SU-DHL-6 (cell line): ENCODE results near the gene AMBP.

Experiments used
- CTCF ChIP-seq: fragments of 200-600 bp; sonication (generic); IDR thresholded peaks from one replicate; pipeline ENCODE4 v1.5.1; 2017; ENCODE audit warnings: antibody characterized with exemption, mild to moderate bottlenecking, low read length, moderate library complexity; ENCODE audit not compliant: insufficient read depth, poor library complexity, severe bottlenecking
- EZH2phosphoT487 ChIP-seq: fragments of 200-600 bp; sonication (generic), shearing (Covaris generic); conservative IDR thresholded peaks from 2 replicates; pipeline ENCODE4 v1.6.1; 2018; ENCODE audit warnings: mild to moderate bottlenecking, antibody characterized with exemption, low read length, moderate library complexity, mixed read lengths

DNA sequence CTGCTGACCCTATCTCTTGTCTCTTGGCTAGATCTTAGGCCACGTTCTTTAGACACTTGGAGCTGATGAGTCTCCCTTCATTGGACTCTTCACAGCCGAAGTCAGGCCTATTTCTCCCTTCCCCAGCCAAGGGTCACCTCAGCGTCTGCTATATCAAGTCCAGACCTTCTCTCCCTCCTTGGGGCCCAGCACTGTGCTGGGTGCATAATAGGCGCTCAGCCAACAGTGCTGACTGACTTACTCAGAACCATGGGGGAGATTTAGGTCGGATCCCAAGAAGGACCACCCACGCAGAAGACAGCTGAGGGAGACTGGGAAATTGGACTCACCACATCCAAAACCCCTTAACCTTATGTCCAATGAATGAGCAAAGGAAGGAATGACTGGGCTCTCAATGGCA is 5.6 kb upstream of the AMBP start:
- no peak for TF ChIP-seq CTCF
- TF ChIP-seq EZH2phosphoT487 = no peak
